Measurements from ENCODE around the gene CASP2. TPM values are rescaled to one million over a fixed set of nuclear protein-coding genes. Genes with fewer than 3 reads are reported as not detected.

Gene CASP2
- total RNA-seq, 1 experiment from 2014 or later: 65.3 TPM

DNA sequence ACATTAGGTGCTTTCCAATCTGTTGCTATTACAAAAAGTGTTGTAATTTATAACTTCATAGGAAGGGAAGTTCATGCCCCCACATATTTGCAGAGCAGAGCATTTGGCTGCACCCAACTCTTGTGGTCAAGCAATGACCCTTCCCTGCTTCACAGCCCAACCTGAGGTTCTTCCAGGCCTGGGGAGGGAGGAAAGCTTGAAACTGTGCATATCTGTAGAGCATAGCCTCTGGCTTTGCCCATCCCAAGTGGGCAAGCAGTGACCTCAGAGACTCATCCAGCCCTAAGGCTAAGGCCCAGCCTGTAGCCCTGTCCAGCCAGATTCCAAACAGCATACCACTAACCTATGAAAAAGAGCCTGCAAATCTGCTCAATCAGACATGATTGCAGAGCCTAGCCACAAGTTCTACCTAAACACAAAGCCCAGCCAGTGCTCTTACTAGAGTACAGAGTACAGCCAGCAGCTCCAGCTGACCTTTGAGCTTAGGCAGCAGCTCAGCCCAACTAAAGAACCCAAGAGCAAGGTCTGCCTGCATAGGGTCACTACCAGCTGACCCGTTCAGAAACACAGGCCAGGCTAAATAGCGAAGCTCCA, 39.3 kb upstream of the CASP2 start:
- H3K56ac ChIP-seq (ENCODE audit: insufficient read length, low read depth, low read length): no peak overlapping the region
- Mint-ChIP-seq H3K36me3 (ENCODE audit: insufficient read depth in 1 of 3, low read depth in 3 of 3) (no peaks in the 10 kb centered on the region), H3K4me3 (no peak overlapping the region), H3K4me1 (no peaks in the 10 kb centered on the region), H3K27me3 (ENCODE audit: low read depth) (peaks cover 5% of the 10 kb centered on the region), H3K27ac (no peak overlapping the region), H3K9me3 (no peaks in the 10 kb centered on the region)
- H3K9ac ChIP-seq (ENCODE audit: extremely low read depth, insufficient read length, low read length): no peak overlapping the region
- H4K5ac ChIP-seq (ENCODE audit: insufficient read length, low read depth, low read length): no peak overlapping the region
- no peaks in the 10 kb centered on the region for H3K79me2 ChIP-seq (ENCODE audit: insufficient read depth, low read length)
- no peak overlapping the region for H3K4ac ChIP-seq (ENCODE audit: low read depth, low read length)
- no peak overlapping the region for H3K4me2 ChIP-seq (ENCODE audit: insufficient read depth, insufficient read length, low read length)
- H2BK15ac ChIP-seq (ENCODE audit: low read depth, low read length): no peak overlapping the region
- H2BK5ac ChIP-seq (ENCODE audit: insufficient read length, low read length): no peak overlapping the region
- no peaks in the 10 kb centered on the region for H4K20me1 ChIP-seq (ENCODE audit: control insufficient read depth, insufficient read depth, insufficient read length)
- H3K18ac ChIP-seq (ENCODE audit: insufficient read length, low read depth, low read length): no peak overlapping the region
- WGBS (ENCODE audit: extremely low coverage, insufficient read length, low lambda C conversion rate): no CpG with 5 or more reads among the region's 2 CpGs
- H4K91ac ChIP-seq (ENCODE audit: insufficient read length, low read depth, low read length): no peak overlapping the region
- TF ChIP-seq, protein P1, sequence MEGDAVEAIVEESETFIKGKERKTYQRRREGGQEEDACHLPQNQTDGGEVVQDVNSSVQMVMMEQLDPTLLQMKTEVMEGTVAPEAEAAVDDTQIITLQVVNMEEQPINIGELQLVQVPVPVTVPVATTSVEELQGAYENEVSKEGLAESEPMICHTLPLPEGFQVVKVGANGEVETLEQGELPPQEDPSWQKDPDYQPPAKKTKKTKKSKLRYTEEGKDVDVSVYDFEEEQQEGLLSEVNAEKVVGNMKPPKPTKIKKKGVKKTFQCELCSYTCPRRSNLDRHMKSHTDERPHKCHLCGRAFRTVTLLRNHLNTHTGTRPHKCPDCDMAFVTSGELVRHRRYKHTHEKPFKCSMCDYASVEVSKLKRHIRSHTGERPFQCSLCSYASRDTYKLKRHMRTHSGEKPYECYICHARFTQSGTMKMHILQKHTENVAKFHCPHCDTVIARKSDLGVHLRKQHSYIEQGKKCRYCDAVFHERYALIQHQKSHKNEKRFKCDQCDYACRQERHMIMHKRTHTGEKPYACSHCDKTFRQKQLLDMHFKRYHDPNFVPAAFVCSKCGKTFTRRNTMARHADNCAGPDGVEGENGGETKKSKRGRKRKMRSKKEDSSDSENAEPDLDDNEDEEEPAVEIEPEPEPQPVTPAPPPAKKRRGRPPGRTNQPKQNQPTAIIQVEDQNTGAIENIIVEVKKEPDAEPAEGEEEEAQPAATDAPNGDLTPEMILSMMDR (conservative IDR thresholded peaks at IDR 0.05): no peak
- no peak overlapping the region for H4K8ac ChIP-seq (replicated peaks; ENCODE audit: insufficient read length, low read depth, low read length)
- no peaks in the 10 kb centered on the region for H3K79me1 ChIP-seq (ENCODE audit: insufficient read depth, low read depth, low read length, poor library complexity, severe bottlenecking)
- H2AK5ac ChIP-seq (ENCODE audit: insufficient read length, low read length): no peak overlapping the region
- no peak overlapping the region for H3T11ph ChIP-seq (ENCODE audit: low read length)
- no peak overlapping the region for H3K14ac ChIP-seq (ENCODE audit: insufficient read depth, low read length)
- no peak overlapping the region for H3K27ac ChIP-seq (ENCODE audit: insufficient read length, low read depth, low read length)
- no peak overlapping the region for H3K23ac ChIP-seq (ENCODE audit: insufficient read length, low read depth, low read length)
- DNase-seq: no peak
- H3K27me3 ChIP-seq (ENCODE audit: insufficient read depth, low read length): no peaks in the 10 kb centered on the region
- no peaks in the 10 kb centered on the region for H3K9me3 ChIP-seq (ENCODE audit: control insufficient read depth, low read depth, low read length)
- no peaks in the 10 kb centered on the region for H3K23me2 ChIP-seq (ENCODE audit: insufficient read length, low read depth, low read length, poor library complexity, severe bottlenecking)
- no peaks in the 10 kb centered on the region for H3K4me1 ChIP-seq (ENCODE audit: insufficient read depth, low read length)
- no peak overlapping the region for H2BK120ac ChIP-seq (ENCODE audit: low read depth, low read length, poor library complexity, severe bottlenecking)
- H2BK20ac ChIP-seq (ENCODE audit: low read depth, low read length, poor library complexity, severe bottlenecking): no peak overlapping the region
- no peak overlapping the region for H2BK12ac ChIP-seq (ENCODE audit: insufficient read length, low read depth, low read length)
- H2AFZ ChIP-seq (ENCODE audit: low read length): no peak overlapping the region
